Measurements from ENCODE around the gene TSPAN3.

The TSPAN3 gene

GRCh38 chr15:77083381-77084160 is 12.7 kb upstream of the TSPAN3 start:
- peak; percentile 61 to 62 for DNase-seq

GRCh38 chr15:77081971-77082370 is 11.1 kb upstream of the TSPAN3 start:
- DNase-seq: no peak

GRCh38 chr15:77076323-77076915 is 5.5 kb upstream of the TSPAN3 start:
- DNase-seq: peak in 1 of 2 donors; percentile 7

GRCh38 chr15:77075528-77075927 is 4.6 kb upstream of the TSPAN3 start:
- peak; percentile 20 to 26 for DNase-seq

- DNase-seq: no peak
These were observed 3.4 kb upstream of the TSPAN3 start for GRCh38 chr15:77074350-77074749.

GRCh38 chr15:77071305-77072223 is 655 bp upstream of the TSPAN3 start:
- DNase-seq: no peak

- no peak for DNase-seq
These were observed 772 bp downstream of the TSPAN3 start for GRCh38 chr15:77070180-77070494.

- no peak for DNase-seq
These were observed 1.3 kb downstream of the TSPAN3 start for GRCh38 chr15:77069521-77070121.

GRCh38 chr15:77068633-77069032 is 2.3 kb downstream of the TSPAN3 start:
- DNase-seq: no peak

- DNase-seq: no peak
These were observed 3.1 kb downstream of the TSPAN3 start for GRCh38 chr15:77067691-77068367.

GRCh38 chr15:77066971-77067690 is 3.8 kb downstream of the TSPAN3 start:
- no peak for DNase-seq

GRCh38 chr15:77064539-77065308 is 6.2 kb downstream of the TSPAN3 start:
- DNase-seq: no peak

- DNase-seq: no peak
These were observed 6.8 kb downstream of the TSPAN3 start for GRCh38 chr15:77064063-77064462.

GRCh38 chr15:77063249-77063648 is 7.7 kb downstream of the TSPAN3 start:
- no peak for DNase-seq

- DNase-seq: peak in 1 of 2 donors; percentile 80
These were observed 10.4 kb downstream of the TSPAN3 start for GRCh38 chr15:77060546-77060945.

GRCh38 chr15:77059786-77060361 is 11.0 kb downstream of the TSPAN3 start:
- no peak for DNase-seq

GRCh38 chr15:77058468-77058867 is 12.4 kb downstream of the TSPAN3 start:
- no peak for DNase-seq

- no peak for DNase-seq
These were observed 13.2 kb downstream of the TSPAN3 start for GRCh38 chr15:77057685-77058084.

- DNase-seq: no peak
These were observed 13.8 kb downstream of the TSPAN3 start for GRCh38 chr15:77057072-77057471.

GRCh38 chr15:77053709-77054108 is 17.2 kb downstream of the TSPAN3 start:
- no peak for DNase-seq

GRCh38 chr15:77052556-77052955 is 18.4 kb downstream of the TSPAN3 start:
- no peak for DNase-seq

Measured in hippocampal formation (tissue), 2 donors.